Measurements from ENCODE around the gene YES1.

GRCh38 chr18:730692-731091 lies 81.3 kb downstream of the YES1 start:
- TF ChIP-seq ZNF7 (CRISPR knock-in tag; IDR thresholded peaks at IDR 0.05) (no peak), KDM1A (CRISPR knock-in tag; IDR thresholded peaks at IDR 0.05) (no peak), DRAP1 (CRISPR knock-in tag; IDR thresholded peaks at IDR 0.05) (no peak), HDAC2 (CRISPR knock-in tag; IDR thresholded peaks at IDR 0.05) (no peak), ZNF350 (CRISPR knock-in tag; IDR thresholded peaks at IDR 0.05; ENCODE audit: borderline replicate concordance, low read depth) (no peak), PHB2 (IDR thresholded peaks at IDR 0.05; ENCODE audit: partially characterized antibody) (no peak), NPAS2 (CRISPR knock-in tag; IDR thresholded peaks at IDR 0.05; ENCODE audit: borderline replicate concordance) (no peak)

All from HepG2 (cell line).